ENCODE data around the gene CYS1. TPM values are rescaled to one million over a fixed set of nuclear protein-coding genes. Genes with fewer than 3 reads are reported as not detected.

Gene CYS1
- total RNA-seq: under 0.01 and 0.16 TPM in 2 replicates

GRCh38 chr2:10079870-10080535, at the start of gene CYS1:
Gene CYS1, minus strand, starts transcription at chr2:10080411. Its CDS starts 188 bp downstream, at chr2:10080223.

GRCh38 chr2:10122500-10123280, 42.5 kb upstream of the CYS1 start, which contains the start of gene RRM2:
Gene RRM2, plus strand, starts transcription at chr2:10122739. Its CDS starts 60 bp downstream, at chr2:10122799.

GRCh38 chr2:10043256-10043905, 36.8 kb downstream of the CYS1 start, which contains the start of gene KLF11:
Gene KLF11, plus strand, starts transcription at chr2:10043550. Its CDS starts 167 bp downstream, at chr2:10043717.

Other genes with a start within 250 kb of the CYS1 start
- 9.7 and 13.9 TPM in 2 replicates for gene TAF1B, start 236.9 kb downstream of the CYS1 start, total RNA-seq
- gene GRHL1, start 128.7 kb downstream of the CYS1 start, total RNA-seq: 0.16 TPM in 1 of 2 replicates, not detected in the other
- gene KLF11, start 36.9 kb downstream of the CYS1 start, total RNA-seq: 4.2 and 7.1 TPM in 2 replicates
- gene RRM2, start 42.3 kb upstream of the CYS1 start, total RNA-seq: 13.8 and 15.0 TPM in 2 replicates
- gene HPCAL1, start 222.5 kb upstream of the CYS1 start, total RNA-seq: 14.6 and 21.5 TPM in 2 replicates